Neural cell (in vitro differentiated cells): Measurements from ENCODE around the gene TEAD4.

ENCODE experiments used
- CTCF ChIP-seq: fragments of 450-650 bp; IDR thresholded peaks from 2 replicates; pipeline ENCODE4 v1.5.1; 2014; ENCODE audit warnings: antibody characterized with exemption, mild to moderate bottlenecking, moderate library complexity; ENCODE audit not compliant: poor library complexity, severe bottlenecking
- EP300 ChIP-seq: fragments of 450-650 bp; conservative IDR thresholded peaks from 2 replicates; pipeline ENCODE4 v1.6.1; 2014; ENCODE audit warnings: antibody characterized with exemption, mild to moderate bottlenecking, moderate library complexity; ENCODE audit not compliant: poor library complexity, severe bottlenecking
- EZH2 ChIP-seq: fragments of 200-600, 300-800 bp; shearing (Covaris generic), sonication (generic); IDR thresholded peaks from 2 replicates; pipeline ENCODE4 v1.6.1; 2014; ENCODE audit warnings: antibody characterized with exemption, low read length, borderline replicate concordance, mild to moderate bottlenecking; ENCODE audit not compliant: insufficient read depth, poor library complexity, severe bottlenecking

- TF ChIP-seq CTCF (no peak), EZH2 (no peak), EP300 (no peak)
These were observed 36.9 kb upstream of the TEAD4 start for GRCh38 chr12:2922329-2922728.
